ENCODE data around the gene BSDC1.

GRCh38 chr1:32386676-32387392 lies 7.4 kb downstream of the BSDC1 start:
- no peak for TF ChIP-seq EZH2 (IDR thresholded peaks at IDR 0.05; ENCODE audit: borderline replicate concordance, low read depth, low read length, severe bottlenecking)
- TF ChIP-seq CTCF (IDR thresholded peaks at IDR 0.05; ENCODE audit: borderline replicate concordance, extremely low read depth, low read length, poor library complexity, severe bottlenecking), result no peak

All from DND-41 (cell line).